Measurements from ENCODE around the gene RUNX1. TPM values are rescaled to one million over a fixed set of nuclear protein-coding genes. Genes with fewer than 3 reads are reported as not detected.

The RUNX1 gene
- 22.1 TPM for total RNA-seq

DNA sequence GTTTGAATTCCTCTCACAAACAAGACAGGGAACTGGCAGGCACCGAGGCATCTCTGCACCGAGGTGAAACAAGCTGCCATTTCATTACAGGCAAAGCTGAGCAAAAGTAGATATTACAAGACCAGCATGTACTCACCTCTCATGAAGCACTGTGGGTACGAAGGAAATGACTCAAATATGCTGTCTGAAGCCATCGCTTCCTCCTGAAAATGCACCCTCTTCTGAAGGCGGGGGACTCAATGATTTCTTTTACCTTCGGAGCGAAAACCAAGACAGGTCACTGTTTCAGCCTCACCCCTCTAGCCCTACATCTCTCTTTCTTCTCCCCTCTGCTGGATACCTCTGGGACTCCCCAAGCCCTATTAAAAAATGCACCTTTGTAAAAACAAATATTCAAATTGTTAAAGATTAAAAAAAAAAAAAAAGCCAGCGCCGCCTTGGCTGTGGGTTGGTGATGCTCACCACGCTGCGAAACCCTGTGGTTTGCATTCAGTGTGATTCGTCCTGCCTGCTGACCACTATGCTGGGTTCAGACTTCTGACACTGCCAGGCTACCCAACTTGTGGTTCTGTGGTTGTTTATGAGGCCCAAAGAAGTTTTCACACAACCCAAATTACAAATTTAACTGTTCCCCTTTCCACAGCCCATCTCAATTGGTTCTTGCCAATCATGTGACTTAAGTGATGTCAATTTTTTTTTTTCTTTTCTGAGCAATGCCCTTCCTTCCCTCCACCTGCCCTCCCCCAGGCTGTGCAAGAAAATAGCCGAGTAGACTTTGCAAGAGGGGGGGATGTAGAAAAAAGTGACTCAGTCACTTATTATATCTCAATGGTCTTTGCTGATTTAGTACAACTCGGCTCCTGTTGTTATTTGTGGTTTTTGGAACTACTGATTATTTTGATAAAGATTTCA, at the start of gene RUNX1:
Gene RUNX1, minus strand, starts transcription at position 597 of the 912 bp plus-strand sequence.
- DNase-seq = no peak

DNA sequence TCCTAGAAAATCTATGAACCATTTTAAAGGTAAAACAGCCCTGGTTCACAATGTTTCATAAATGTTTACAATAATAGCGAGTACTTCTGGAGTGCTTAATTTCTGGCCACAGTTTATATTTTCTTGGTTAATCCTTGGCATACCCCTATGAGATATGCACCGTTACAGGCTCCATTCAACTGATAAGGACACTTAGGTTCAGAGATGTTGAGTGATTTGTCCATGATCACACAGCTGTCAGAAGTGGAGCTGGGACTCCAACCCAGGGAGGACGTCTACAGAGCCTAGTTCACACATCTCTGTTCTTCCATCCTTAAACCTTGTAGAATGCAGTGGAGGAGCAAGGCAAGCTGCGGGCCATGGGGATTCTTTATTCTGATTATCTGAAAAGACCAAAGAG, 48.4 kb upstream of the RUNX1 start:
- no peak for DNase-seq

DNA sequence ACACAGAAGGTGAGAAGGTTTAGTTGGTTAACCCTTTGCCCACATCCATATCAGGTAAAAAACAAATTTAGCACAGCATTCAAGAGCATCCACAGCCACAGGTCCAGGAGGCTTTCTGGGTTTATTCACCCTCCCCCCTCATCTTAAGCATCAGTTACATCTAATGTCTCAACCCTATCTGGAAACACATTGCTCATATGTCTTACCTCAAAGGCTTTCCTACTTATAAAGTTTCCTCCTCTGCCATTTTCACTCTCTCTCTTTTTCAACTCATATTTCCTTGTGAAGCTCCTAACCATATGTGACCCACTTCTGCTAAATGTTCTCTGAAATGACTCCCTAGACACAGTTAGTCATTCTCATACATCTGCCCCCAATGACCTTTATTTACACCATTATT, 47.9 kb upstream of the RUNX1 start:
- DNase-seq = no peak

DNA sequence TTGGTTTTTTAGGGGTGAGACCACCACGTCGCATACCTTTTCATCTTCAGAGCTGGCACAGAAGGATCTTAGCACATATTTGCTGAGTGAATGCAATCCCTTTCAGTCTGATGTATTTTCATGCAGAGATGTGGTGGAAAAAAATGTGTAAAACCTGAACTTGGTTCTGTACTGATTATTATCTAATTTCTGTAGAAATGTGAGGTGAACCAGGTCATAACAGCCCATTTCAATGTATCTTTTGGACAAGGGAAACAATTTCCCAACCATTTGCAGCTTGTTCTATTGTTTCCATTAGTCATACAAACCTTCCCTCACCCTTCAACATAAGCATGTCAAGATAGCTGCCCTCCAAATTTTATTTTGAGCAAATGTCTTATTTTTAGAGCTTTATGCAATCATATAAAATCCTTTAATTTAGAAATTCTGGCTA, 46.8 kb upstream of the RUNX1 start:
- DNase-seq = no peak

DNA sequence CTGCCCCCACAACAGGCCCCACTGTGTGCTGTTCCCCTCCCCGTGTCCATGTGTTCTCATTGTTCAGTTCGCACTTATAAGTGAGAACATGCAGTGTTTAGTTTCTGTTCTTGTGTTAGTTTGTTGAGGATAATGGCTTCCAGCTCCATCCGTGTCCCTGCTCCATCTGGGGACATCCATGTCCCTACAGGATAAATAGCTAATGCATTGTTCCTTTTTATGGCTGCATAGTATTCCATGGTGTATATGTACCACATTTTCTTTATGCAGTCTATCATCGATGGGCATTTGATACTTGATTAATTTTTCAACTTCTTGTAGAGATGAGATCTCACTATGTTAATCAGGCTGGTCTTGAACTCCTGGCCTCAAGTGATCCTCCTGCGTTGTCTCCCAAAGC, 44.4 kb upstream of the RUNX1 start:
- DNase-seq = no peak

DNA sequence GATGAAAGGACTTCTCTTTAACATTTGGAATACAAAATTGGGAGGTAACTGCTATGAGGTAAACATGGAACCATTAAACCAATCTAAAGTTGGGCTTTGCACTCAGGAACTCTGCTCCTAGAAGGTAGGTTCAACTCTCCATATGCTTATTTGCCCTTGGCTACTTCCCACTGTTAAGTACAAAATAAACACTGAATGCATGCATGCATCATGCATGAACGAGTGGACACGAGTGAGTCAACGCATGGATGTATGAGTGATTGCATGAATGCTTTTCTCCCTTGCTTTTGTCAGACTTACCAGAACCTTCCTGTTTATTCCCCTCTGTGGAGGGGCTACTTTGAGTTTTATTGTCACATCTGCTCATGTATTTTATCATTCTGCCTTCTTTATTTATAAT, 42.4 kb upstream of the RUNX1 start:
- no peak for DNase-seq

DNA sequence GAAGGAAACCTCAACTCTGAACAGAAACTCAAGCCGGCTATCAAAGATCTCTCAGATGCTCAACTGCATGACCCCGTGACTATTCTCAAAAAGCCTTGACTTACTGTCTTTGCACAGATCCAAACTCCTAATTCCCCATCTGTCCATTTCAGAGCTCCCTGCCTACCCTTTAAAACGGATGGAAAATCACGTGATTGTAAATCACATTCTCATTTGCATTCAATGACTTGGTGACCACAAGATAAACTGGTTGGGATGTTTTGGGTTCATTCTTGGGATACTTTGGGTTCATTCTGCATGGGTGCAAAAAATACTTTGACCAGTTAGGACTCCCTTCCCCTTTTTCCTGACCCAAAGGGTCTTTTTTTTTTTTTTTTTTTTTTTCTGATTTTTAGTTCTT, 41.3 kb upstream of the RUNX1 start:
- no peak for DNase-seq

DNA sequence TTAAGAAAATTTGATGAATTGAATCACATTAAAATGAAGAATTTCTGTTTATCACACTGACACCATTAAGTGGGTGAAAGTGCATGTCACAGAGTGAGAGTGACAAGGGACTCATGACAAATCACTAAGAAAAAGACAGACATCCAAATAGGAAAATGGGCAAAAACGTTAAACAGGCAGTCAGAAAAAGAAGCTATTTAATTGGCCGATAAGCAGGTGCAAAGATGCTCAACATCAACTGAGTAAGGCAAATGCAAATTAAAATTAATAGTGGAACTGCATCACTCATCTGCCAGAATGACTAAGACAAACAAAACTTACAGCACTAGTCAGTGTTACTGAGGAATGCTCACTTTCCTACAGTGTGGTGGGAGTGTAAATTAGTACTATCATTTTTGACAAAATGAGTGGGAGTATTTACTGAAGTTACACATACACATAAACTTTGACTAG, 39.2 kb upstream of the RUNX1 start:
- no peak for DNase-seq

DNA sequence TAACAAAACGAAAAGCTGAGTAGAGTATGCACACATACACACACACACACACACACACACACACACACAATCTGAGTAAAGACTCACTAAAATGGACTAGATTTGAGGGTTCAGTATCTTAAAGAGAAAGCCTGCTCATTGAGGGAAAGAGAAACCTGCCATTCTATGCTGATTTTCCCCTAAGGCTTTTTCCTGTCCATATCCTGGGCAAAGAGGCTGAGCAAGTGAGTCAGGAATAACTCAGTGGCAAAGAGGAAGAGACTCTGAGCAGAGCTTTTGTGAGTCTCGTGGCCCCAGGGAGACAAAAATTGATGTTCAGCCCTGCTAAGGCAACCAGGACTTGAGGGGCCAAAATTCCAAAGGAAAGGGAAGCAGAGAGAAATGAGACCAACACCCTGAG, 37.3 kb upstream of the RUNX1 start:
- DNase-seq = no peak

DNA sequence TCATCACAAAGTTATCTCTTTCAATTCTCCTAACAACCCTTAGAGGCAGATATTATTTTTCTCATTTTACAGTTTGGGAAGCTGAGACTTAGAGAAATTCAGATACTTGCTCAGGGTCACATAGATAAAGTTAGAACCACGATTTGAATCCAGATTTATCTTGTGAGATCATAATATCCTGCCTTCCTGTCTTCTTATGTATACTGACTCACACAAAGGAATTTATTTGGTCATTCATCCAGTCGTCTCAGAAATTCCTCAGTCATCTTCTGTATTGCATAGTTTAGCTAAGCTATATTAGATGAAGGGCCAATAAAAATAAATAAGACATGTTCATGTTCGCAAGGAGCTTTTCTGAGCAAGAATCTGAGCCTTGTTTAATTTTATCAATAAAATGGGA, 35.8 kb upstream of the RUNX1 start:
- no peak for DNase-seq

DNA sequence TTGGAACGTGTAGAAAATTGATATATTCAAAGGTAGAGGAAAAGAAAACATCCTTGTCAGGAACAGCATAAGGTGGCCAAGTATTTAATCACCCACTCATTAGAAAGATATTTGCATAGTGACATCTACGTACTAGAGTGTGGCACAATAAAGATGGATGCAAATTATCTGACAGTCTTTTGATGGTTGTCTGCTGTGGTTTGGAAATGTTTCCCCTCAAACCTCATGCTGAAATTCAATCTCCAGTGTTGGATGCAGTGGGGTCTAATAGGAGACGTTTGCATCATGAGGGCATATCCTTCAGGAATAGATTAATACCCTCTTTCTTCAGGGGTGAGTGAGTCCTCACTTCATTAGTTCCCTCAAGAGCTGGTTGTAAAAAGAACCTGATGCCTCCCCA, 34.1 kb upstream of the RUNX1 start:
- DNase-seq = no peak

DNA sequence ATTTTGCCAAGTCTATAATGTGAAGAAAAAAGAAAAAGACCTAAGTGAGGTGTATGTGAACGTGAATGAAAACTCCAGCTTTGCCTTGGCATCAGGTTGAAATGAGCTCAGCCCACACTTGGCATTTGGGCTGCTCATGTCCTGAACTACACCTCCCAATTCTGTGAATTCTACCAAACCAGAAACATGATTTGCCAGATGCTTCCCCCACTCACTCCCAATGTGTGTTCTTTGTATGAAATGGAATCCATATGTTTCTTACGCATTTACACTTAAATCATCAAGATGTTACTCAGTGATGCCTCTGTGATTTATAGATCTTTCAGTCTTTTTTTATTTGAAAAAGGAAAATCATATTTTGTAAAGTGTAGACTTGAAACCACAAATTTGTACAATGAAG, 32.8 kb upstream of the RUNX1 start:
- peak; percentile 94 for DNase-seq

DNA sequence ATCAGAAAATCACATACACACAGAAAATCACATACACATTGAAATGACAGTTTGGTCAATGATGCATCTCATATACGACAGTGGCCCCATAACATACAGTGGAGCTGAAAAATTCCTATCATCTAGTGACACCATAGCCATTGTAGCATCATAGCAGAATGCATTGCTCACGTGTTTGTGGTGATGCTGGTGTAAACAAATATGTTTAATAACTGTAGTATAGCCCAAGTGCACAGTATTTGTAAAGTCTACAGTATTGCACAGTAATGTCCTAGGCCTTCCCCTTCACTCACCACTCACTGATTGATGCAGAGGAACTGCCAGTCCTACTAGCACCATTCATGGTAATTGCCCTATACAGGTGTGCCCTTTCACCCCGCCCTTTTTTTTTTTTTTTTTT, 30.1 kb upstream of the RUNX1 start:
- no peak for DNase-seq

DNA sequence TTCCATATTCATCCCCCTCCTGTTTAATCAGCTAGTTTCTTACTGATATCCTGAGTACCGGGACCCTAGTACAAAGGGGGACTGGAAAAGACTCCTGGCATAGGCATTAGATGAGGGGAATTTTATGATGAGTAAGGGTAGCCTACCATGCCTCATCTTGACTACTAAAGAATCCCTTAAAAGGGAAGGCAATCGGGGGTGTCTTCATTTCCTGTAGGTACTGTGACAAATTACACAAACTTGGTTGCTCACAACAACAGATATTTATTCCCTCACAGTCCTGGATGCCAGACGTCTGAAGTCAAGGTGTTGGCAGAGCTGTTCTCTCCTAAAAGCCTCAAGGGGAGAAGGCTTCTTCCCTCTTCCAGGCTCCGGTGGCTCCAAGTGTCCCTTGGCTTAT, 28.9 kb upstream of the RUNX1 start:
- DNase-seq = no peak

DNA sequence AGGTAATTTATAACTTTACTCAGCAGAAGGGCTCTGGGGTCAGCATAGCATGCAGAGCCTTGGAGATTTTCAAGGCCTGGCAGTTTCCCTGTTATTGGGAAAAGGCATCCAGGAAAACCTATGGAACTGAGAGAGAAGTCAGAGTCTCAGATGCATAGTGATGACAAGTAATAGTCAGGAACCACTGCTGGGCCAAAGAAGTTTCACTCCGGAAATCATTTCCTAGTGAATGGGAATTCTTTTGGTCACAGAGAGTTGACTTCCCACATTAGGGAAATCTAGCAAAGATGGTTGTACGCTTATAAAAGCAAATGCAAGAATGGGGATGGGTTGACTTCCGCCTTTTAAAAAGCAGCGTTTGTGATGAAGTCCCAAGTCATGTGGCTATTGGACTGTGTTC, 28.4 kb upstream of the RUNX1 start:
- no peak for DNase-seq

DNA sequence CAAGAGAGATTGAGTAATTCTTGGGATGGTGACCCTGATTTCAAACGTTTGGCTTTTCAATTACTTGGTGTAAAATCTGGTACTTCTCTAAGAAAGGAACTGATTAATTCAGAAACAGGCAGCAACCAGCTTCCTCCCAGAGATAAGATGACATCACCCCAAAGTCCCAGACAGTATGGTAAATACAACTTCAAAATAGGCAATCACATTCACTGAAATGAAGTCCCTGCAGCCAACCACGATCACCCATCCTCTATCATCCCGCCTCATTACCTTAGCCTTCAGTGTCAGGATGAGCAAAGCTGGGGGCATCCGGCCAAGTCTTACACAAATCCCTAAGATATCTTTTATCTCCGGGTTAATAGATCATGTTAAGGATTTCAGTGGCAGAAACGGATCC, 26.4 kb upstream of the RUNX1 start:
- peak; percentile 45 for DNase-seq

DNA sequence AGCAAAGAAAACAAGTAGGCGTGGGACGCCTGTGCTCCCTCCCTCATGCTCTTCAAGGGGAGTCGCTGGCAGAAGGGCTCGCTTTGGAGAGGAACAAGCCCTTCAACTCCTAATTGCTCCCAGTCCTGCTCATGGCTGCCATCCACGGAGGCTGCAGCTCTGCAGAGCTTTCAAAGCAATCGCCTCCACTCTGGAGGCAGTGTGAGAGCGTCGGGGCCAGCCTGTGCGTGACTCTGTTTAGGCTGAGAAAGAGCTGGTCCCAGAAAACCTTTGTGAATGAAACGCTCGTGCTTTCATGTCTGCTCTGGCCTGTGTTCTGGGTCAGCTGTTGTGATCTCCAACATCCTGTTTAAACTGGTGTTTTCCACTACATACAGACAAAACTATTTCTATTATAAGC, 23.9 kb upstream of the RUNX1 start:
- peak; percentile 91 for DNase-seq

DNA sequence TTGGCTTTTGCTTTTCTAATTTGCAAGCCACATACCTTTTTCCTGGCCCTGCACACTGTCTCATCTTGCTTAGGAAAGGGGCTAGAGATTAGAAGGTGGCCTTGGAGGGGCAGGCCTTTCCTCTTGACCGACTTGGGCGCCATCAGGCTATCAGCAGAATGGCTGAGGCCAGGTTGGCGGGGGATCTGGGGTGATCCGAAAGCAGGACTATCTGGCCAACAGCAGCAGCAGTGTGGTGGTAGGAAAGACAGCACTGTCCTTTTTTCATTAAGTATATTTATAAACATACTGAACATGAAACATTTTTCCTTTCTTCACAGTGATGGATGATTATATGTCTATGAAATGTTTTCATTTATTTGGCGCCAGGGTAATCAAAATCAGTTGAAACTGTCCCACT, 23.5 kb upstream of the RUNX1 start:
- DNase-seq = no peak

DNA sequence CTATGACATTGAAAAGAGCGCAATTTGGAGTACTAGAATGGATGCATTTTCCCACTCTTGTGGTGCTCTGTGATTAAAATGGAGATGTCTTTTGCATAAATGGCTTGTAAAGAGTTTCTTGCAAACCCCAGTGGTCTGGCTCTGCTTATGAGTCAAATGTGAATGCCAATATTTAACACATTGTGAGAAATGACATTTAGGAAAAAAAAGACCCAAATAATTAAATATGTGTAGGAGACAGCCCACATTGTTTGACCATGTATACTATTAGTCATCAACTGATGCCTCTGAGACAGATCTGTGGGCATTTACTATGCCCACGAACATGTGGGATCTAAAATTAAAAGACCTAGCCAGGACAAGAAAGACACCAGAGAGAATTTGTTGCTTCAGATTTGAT, 22.2 kb upstream of the RUNX1 start:
- no peak for DNase-seq

DNA sequence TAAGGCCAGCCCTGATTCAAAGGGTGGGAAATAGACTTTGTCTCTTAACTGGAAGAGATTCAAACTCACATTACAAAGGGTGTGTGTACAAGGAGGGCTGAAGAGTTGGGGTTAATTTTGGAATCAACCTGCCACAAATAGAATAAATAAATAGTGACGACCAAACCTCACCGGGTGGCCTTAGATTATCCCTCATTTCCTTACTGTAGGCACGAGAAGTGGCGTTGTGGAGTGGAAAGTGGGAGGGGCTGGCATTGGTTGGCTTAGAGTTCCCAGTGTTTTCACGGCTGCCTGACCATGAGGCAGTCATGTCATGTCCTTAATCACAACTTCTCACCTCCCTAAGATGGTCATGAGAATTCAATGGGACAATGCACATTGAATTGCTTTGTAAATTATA, 21.3 kb upstream of the RUNX1 start:
- no peak for DNase-seq

DNA sequence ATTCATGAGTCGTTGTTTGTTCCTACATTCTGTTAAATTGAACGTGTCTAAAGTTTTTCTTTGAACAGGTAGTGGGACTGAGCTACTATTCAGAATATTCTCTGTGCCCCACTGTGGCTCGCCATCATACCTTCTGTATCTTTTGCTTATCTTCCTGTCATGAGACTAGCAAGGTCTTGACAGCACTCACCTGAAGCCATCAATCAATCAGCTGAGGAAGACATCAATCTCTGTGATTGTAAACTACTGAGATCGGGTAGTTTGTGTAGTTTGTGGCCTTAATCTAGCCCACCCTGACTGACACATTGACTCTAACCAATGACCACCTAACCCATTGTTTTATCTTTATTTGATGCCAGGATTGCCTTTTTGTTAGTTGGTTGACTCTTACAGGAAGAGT, 17.7 kb upstream of the RUNX1 start:
- no peak for DNase-seq

DNA sequence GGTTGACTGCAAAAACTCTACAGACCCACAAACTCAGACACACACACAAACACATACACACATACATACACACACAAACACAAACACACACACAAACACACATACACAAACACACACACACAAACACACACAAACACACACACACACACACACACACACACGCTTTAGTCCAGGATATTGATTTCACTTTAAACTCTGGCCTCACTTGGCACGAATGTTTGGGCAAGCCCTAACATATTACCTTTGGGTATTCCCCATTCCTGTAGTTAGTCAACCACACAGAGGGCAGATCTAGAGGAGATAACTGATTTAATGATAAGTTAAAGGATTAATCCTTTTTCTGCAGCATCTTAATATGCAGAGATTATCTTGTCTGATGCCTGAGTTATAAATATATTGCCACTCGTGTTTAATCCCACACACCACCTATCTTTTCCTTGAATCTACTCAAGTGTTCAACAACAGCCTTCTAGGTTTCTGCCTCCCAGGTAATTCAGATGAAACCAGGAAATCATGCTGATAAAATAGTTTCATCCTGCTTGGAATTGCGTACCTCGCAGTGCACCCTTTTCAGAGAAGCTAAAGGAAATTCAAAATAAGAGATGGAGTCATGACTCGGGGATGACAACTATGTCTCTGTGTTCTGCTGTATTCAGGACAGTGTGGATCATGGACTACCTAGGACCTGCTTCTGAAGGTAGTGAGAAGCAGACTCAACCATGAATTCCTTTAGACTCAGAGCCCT, 14.5 kb upstream of the RUNX1 start:
- DNase-seq = no peak

DNA sequence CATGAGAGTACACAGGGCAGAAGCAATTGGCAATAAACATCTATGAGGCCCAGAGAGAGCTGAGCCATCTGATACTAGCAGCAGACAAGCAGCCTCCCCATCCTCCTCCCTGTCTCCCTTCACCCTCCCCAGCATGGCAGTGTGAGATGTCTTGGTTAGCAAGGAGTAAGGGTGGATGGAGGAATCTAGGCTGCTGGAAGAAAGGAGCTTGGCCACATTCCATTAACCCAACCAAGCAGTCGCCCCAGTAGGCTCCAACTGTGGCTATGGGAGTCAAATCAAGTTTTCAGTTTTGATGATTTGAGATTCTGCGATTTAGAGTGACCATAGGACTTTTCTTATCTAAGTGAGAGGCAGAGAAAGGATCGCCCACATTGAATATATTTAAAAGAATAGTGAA, 12.9 kb upstream of the RUNX1 start:
- no peak for DNase-seq

DNA sequence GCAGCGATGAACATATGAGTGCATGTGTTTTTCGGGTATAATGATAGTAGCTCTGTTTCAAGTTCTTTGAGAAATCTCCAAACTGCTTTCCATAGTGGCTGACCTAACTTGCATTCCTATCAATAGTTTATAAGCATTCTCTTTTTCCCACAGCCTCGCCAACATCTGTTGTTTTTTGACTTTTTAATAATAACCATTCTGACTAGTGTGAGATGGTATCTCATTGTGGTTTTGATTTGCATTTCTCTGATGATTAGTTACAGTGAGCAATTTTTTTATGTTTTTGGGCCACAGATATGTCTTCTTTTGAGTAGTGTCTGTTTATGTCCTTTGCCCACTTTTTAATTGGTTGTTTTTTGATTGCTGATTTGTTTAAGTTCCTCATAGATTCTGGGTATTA, 10.6 kb upstream of the RUNX1 start:
- no peak for DNase-seq
